Effector memory CD4-positive, alpha-beta T cell (primary cell): ENCODE data around the gene SURF6.
A peak's percentile ranks its signal among the peaks of the same experiment; 100 is the strongest.

Experiments used
- DNase-seq, 3 donors: peaks; one replicate each; pipeline ENCODE4 v3.0.0-alpha.2; 2020
- H3K27ac ChIP-seq: 2 replicates; pipeline ENCODE4 v1.7.0; 2013; ENCODE audit warnings: mild to moderate bottlenecking, low read length, moderate library complexity; ENCODE audit not compliant: insufficient read depth, poor library complexity, severe bottlenecking
- H3K27me3 ChIP-seq: replicated peaks from 2 replicates; pipeline ENCODE4 v1.7.0; 2013; ENCODE audit warnings: mild to moderate bottlenecking, low read length; ENCODE audit not compliant: insufficient read depth, control insufficient read depth, poor library complexity, severe bottlenecking
- H3K36me3 ChIP-seq: 2 replicates; pipeline ENCODE4 v1.7.0; 2013; ENCODE audit warnings: mild to moderate bottlenecking, low read length, moderate library complexity; ENCODE audit not compliant: control insufficient read depth, insufficient read depth
- H3K4me1 ChIP-seq: 2 replicates; pipeline ENCODE4 v1.7.0; 2013; ENCODE audit warnings: low read length, mild to moderate bottlenecking; ENCODE audit not compliant: control insufficient read depth, insufficient read depth, poor library complexity, severe bottlenecking
- H3K4me3 ChIP-seq: 2 replicates; pipeline ENCODE4 v1.7.0; 2013; ENCODE audit warnings: low read length, low read depth, mild to moderate bottlenecking; ENCODE audit not compliant: insufficient read depth, poor library complexity, severe bottlenecking
- H3K9me3 ChIP-seq: 2 replicates; pipeline ENCODE4 v1.7.0; 2013; ENCODE audit warnings: mild to moderate bottlenecking, low read length, moderate library complexity; ENCODE audit not compliant: control insufficient read depth

Gene SURF6

DNA sequence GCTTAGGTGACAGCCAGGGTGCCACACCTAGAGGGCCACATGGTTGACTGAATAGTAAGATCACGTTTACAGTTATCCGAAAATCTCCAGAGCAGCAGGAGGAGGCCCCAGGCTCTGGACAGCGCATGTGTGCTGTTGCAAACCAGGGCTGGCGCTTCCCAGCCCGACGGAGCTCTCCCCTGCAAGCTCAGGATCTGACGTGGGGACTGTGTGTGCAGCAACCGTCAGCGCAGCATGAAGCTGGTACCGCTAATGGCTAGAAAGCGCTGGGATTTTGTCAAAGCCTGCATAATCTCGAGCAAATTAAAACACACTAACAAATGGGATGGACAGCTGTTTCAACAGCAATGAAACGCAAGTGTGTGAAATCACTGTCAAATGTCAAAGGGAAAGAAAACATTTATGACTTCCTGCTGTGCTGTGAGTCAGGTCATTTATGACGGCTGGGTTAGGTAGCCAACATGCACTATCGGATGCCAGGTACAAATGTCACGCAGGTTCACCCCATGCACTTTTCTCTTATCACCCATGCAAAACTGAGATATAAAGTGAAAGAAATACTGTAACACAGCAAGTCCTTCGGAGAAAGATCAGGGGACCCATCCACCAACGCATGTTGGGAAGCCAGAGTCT lies 32.4 kb upstream of the SURF6 start:
- Histone ChIP-seq H3K4me3 (no peak overlapping the region), H3K9me3 (no peaks in the 10 kb centered on the region), H3K27ac (no peak overlapping the region), H3K4me1 (peaks cover 64% of the 10 kb centered on the region), H3K36me3 (peaks cover 50% of the 10 kb centered on the region), H3K27me3 (no peaks in the 10 kb centered on the region)
- DNase-seq: no peak

GRCh38 chr9:133367778-133368177 lies 31.8 kb upstream of the SURF6 start:
- Histone ChIP-seq H3K4me3 (no peak overlapping the region), H3K36me3 (peaks cover 56% of the 10 kb centered on the region), H3K27ac (no peak overlapping the region), H3K4me1 (peaks cover 59% of the 10 kb centered on the region), H3K9me3 (no peaks in the 10 kb centered on the region), H3K27me3 (no peaks in the 10 kb centered on the region)
- no peak for DNase-seq

GRCh38 chr9:133367221-133367620 lies 31.2 kb upstream of the SURF6 start:
- H3K4me3 ChIP-seq: no peak overlapping the region
- peaks cover 53% of the 10 kb centered on the region for H3K4me1 ChIP-seq
- peaks cover 61% of the 10 kb centered on the region for H3K36me3 ChIP-seq

DNA sequence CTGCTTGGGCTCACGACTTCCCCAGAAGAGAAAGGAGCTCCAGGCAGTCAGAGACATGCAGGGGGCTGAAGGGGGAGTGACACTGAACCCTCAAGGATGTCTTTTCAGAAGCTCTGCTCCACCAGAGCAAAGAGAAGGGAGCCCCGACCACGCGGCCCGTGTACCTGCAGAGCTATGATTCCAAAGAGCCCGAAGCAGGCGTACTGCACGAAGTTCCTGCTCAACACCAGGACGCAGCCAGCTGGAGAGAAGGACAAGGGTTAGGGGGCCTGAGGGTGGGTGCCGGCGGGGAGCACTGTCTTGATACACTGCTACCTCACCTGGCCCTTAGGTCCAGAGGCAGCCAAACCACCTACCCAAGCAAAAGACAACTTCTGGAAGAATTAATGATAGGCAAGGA lies 30.4 kb upstream of the SURF6 start:
- DNase-seq: no peak
- no peak overlapping the region for H3K4me3 ChIP-seq
- no peaks in the 10 kb centered on the region for H3K27me3 ChIP-seq
- no peak overlapping the region for H3K27ac ChIP-seq
- H3K36me3 ChIP-seq: peaks cover 69% of the 10 kb centered on the region
- peaks cover 46% of the 10 kb centered on the region for H3K4me1 ChIP-seq
- no peaks in the 10 kb centered on the region for H3K9me3 ChIP-seq

More at GRCh38 chr9:133367221-133367620, 31.2 kb upstream of the SURF6 start:
- no peak for DNase-seq
- no peak overlapping the region for H3K27ac ChIP-seq
- H3K27me3 ChIP-seq: no peaks in the 10 kb centered on the region
- no peaks in the 10 kb centered on the region for H3K9me3 ChIP-seq

- no peaks in the 10 kb centered on the region for H3K27me3 ChIP-seq
- H3K9me3 ChIP-seq: no peaks in the 10 kb centered on the region
- no peak for DNase-seq
- no peak overlapping the region for H3K4me3 ChIP-seq
- no peak overlapping the region for H3K27ac ChIP-seq
- peaks cover 82% of the 10 kb centered on the region for H3K36me3 ChIP-seq
- H3K4me1 ChIP-seq: peaks cover 11% of the 10 kb centered on the region
Observed at GRCh38 chr9:133362359-133363044, 26.5 kb upstream of the SURF6 start.

DNA sequence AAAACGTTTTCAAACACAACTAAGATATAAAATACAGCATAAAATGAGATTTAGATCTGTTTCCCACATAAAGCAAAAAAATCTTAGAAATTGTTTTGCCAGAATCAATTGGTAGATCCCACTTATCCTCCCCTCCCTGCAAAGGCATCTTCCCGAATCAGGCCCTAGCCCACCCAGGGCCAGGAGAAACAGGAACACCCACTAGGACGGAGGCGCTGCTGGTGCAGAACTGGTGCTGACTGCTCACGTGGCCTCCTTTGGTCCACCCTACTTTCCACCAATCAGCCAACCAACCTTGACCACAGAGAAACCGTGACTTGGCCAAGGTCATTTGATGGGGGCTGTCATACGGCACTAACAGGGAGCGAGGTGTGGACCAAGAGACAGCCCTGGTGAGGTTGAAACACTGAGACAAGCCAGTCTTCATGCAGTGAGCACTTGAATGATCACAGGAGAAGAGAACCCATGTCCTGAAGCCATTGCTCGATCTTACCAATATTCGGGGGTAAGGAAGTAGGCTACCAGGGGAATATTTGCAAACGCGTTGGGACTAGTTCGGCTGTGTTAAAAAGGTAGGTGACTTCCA lies 25.6 kb upstream of the SURF6 start:
- H3K27me3 ChIP-seq: no peaks in the 10 kb centered on the region
- no peak overlapping the region for H3K27ac ChIP-seq
- peaks cover 12% of the 10 kb centered on the region for H3K4me1 ChIP-seq
- no peak for DNase-seq
- H3K36me3 ChIP-seq: peaks cover 73% of the 10 kb centered on the region
- no peak overlapping the region for H3K4me3 ChIP-seq
- no peaks in the 10 kb centered on the region for H3K9me3 ChIP-seq

DNA sequence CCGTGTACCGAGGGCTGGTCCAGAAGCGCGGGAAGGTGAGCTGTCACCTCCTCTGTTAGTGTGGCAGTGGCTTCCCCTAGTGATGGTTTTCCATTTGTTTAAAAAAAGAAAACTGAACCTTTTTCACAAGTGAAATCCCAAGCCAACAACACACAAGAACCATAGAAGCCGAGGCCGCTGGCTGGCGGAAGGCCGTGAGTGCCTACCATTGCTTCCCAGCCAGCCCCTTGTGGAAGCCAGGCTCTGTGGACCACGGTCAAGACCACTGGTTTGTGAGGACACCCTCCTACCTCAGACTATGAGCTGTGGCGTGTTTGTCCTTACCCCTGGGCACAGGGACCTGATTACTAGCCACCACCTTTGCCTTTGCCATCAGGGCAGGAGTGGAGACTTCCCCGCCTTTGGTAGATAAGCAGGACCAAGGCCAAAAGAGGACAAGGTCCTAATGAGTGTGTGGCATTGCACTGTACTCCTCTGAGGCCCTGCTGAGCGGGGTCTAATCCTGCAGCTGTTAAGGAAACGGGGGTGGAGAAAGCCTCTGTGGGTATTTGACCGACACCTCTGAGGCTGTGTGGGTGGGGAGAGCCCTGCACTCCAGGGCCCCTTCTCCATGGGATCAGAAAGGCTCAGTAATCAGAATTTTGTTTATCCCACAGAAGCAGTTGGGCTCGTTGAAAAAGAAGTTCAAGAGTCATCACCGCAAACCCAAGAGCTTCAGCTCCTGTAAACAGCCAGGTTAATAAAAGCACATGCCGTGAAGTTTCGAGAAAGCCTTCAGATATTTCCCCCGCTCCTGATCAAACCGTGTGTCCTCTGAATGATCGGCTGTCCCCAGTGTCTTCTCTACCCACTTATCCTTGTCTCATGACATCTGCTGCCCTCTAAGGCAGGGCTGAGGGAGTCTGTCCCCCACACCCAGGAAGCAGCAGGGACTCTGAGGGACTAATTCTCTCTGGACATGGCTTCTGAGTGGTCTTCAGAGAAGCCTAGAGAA lies 24.7 kb upstream of the SURF6 start:
- H3K4me1 ChIP-seq: peaks cover 16% of the 10 kb centered on the region
- no peak overlapping the region for H3K27ac ChIP-seq
- no peak overlapping the region for H3K4me3 ChIP-seq
- no peak for DNase-seq
- H3K9me3 ChIP-seq: no peaks in the 10 kb centered on the region
- H3K27me3 ChIP-seq: no peaks in the 10 kb centered on the region
- peaks cover 64% of the 10 kb centered on the region for H3K36me3 ChIP-seq

- peaks cover 19% of the 10 kb centered on the region for H3K4me1 ChIP-seq
- DNase-seq: no peak
- H3K27ac ChIP-seq: no peak overlapping the region
- peaks cover 53% of the 10 kb centered on the region for H3K36me3 ChIP-seq
- no peaks in the 10 kb centered on the region for H3K9me3 ChIP-seq
- H3K27me3 ChIP-seq: no peaks in the 10 kb centered on the region
- no peak overlapping the region for H3K4me3 ChIP-seq
Observed at GRCh38 chr9:133359399-133360175, 23.6 kb upstream of the SURF6 start.

GRCh38 chr9:133357656-133358055 lies 21.7 kb upstream of the SURF6 start:
- Histone ChIP-seq H3K36me3 (peaks cover 45% of the 10 kb centered on the region), H3K9me3 (no peaks in the 10 kb centered on the region), H3K4me3 (no peak overlapping the region), H3K4me1 (peaks cover 19% of the 10 kb centered on the region), H3K27me3 (no peaks in the 10 kb centered on the region), H3K27ac (peak overlapping the region; percentile 83)
- no peak for DNase-seq
